Measurements from ENCODE around the gene SRSF3.

GRCh38 chr6:36594029-36594815 lies at the start of gene SRSF3:
- TF ChIP-seq CTCF (conservative IDR thresholded peaks at IDR 0.05; ENCODE audit: low read depth, low read length) (peak; percentile 46), EZH2 (IDR thresholded peaks at IDR 0.05; ENCODE audit: borderline replicate concordance, low read depth, low read length, poor library complexity, severe bottlenecking) (no peak)
